ACHN (cell line): ENCODE data around the gene ACTR1B.
"Not testable (repeated sequence)": the region's sequence is repeated elsewhere in the genome, so short reads cannot be mapped to it uniquely, and the experiment has no call there.

ENCODE experiments used
- DNase-seq: peaks from one replicate; pipeline ENCODE4 v3.0.0-alpha.2; 2015
- in situ Hi-C: cut with HindIII; loops from 2 replicates; pipeline ENCODE4 v1.10.0; 2017; ENCODE audit warnings: low sequenced_read_pairs, low pct_ligation_motif_present, low pct_unique_long_range_greater_than_20kb

ACTR1B gene

DNA sequence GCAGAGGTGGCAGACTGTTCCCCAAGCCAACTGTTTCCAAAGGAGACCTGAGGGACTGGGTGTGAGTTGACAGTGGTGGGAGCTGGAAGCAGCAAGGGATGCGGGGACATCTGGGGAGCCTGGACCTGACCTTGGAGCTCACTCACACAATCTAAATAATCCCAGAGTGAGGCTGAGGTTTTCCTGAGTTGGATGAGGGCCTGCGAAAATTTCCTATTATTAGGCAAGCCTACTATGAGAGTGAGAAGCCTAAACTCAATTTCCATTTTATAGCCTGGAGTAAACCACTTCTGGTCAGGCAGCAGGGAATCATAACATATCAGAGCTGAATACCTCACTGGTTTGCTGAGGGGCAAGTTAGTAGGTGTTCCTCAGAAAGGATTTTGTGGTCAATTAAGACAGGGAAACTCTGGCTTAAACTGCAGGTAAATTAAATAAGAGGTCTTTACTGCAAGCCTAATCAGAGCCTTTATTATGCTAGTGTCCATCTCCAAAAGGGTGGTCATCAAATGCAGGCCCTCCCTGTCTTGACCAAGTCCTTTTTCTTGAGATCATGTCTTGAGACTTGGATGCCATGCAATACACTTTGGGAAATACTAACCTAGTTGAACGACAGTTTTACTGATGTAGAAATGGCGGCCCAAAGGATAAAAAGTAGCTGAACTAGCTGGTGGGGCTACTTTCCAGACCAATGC is 19.7 kb downstream of the ACTR1B start:
- DNase-seq, result no peak
- in situ Hi-C loops, result no loop called here

DNA sequence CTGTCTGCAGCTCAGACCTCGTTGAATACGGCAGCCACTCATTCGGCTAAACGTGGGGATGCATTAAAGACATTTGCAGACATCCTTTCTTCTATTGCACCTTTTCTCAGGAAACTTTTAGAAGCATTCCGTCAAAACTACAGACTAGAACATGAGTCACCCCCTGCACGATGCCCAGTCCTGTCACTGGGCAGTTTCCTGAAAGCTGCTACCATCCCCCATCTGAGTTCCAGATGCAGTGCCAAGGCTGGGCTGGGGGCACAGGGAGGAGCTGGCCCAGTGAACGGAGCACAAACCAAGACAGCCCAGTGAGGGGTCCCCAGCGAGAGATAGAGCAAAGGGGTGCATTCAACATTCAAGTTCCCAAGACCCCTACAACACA is 37.8 kb downstream of the ACTR1B start:
- in situ Hi-C loops, DNase-seq: not testable (repeated sequence)

DNA sequence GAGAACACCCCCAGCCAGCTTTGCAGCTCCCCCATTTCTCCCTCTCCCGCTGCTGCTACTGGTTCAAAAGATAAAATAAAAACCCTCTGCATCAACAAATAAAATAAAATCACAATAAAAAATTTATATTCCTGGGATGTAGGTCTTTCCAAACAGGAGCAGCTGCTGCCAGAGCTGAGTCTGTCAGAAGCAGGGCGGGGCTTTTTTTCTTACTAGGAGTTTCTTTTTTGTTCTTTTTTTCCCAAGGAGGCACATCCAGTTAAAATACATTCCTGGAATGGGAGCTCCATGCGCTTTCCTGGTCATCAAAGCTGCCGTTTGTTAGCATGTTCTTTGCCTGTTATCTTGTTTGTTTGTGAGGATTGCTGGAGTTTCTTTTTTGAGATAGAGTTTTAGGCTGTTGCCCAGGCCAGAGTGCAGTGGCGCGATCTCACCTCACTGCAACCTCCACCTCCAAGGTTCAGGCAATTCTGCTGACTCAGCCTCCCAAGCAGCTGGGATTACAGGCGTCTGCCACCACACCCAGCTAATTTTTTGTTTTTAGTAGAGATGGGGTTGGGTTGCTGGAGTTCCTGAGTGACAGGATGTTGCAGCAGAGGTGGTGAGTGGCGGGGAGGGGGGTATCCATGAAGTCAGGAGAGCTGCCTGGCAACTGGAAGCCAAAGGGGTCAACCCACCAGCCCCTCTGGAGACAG is 38.3 kb downstream of the ACTR1B start:
- in situ Hi-C loops, DNase-seq: not testable (repeated sequence)

DNA sequence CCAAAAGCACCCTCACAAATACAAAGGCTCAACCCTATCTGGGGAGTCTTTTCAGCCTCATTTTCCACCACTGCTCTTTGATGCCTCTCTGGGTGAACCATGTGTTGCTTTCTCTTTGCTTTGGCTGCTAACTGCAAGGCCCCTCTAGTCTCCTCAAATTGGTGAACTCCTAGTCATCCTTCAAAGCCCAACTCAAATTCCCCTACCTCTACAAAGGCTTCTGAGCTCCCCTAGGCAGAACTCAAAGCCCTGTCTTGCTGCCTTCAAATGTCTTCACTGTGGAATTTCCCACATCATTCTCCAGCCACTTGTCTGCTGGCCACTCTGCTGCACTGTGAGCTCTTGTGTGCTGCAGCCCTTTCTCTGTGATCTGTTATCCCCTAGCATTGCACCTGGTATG is 40.9 kb downstream of the ACTR1B start:
- in situ Hi-C loops, DNase-seq: not testable (repeated sequence)

DNA sequence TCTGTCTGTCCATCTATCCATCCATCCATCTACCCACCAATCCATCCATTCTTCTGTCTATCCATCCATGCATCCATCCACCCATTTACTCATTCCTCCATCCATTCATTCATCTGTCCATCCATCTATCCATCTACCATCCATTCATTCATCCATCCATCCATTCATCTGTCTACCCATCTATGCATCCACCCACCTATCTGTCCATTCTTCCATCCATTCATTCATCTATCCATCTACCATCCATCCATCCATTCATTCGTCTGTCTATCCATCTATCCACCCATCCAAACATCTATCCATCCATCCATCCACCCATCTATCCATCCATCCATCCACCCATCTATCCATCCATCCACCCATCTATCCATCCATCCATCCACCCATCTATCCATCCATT is 43.4 kb downstream of the ACTR1B start:
- DNase-seq, in situ Hi-C loops: not testable (repeated sequence)

DNA sequence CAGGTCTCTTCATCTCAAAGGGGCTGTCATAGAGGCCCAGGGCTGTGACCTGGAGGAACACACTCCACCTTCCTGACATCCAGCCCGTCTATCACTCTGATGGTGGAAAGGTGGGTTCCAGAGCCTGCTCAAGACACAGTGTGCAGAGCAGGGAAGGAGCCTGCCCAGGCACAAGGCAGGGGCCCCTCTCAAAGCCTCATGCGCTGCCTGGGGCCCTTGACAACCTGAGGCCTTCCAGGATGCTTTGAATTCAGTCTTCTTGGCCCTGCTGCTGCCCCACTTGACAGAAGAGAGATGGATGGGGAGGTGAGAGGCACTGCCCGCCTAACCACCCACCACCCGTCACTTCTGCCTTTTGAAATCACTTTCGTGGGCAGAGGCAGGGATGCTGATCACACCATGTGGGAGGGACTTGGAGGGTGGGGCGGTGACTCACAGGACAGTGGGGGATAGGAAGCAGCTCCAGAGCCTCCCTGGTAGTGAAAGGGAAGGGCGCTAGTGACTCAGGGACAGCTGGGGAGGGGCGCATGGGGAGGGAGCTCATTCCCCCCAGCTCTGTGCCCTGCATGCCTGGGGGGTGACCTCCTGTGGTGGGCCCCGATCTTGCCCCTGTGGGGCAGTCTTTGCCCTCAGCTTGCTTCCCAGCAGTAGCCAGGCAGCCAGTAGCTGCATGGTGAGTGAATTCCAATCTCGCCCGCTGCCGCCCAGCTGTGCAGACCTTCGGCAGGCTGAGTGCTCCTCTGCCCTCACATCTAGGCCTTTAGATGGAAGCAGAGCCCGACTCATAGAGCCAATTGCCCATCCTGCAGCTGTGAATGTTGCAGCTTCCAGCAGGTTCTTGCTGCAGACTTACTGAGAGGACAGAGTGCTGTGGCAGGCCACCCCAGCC is 44.7 kb downstream of the ACTR1B start:
- DNase-seq, result peak; percentile 41
- in situ Hi-C loops, result not testable (repeated sequence)

DNA sequence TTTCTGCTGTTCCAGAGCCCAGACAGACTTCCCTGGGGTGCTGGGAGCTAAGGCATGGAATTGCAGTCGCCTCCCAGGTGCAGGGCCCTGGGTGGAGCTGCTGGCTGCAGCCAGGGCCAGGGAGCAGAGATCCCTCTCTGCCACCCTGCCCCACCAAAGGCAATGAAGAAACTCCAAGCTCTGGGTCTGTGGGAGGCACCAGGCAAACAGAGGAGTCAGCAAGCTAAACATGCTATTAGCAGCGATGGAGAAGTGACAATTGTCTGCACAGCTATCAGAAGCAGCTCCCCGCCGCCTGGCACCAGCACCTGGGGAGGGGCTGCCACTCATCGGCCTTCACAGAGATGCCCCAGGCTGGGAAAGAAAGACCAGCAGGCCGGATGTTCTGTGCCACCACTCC is 45.9 kb downstream of the ACTR1B start:
- in situ Hi-C loops, result no loop called here

DNA sequence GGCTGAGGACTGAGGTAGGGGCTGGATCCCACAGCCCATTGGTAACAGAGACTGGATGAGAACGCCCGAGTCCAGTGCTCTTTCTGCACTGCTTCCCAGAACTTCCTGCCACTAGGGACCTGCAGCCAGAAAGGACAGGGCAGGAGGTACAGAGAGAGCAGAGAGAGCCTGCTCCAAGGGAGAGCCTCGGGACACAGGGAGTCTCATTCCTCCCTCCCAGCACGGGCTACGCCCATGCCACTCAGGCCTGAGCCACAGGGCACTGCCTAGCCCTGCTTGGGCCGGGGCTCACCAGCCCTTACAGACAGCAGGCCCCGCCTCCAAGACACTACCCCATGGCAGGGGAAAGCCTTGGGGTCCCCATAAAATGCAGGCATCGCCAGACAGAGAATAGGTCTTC is 48.1 kb downstream of the ACTR1B start:
- DNase-seq, in situ Hi-C loops: not testable (repeated sequence)

More for the DNA sequence above, 45.9 kb downstream of the ACTR1B start:
- DNase-seq, result no peak

DNA sequence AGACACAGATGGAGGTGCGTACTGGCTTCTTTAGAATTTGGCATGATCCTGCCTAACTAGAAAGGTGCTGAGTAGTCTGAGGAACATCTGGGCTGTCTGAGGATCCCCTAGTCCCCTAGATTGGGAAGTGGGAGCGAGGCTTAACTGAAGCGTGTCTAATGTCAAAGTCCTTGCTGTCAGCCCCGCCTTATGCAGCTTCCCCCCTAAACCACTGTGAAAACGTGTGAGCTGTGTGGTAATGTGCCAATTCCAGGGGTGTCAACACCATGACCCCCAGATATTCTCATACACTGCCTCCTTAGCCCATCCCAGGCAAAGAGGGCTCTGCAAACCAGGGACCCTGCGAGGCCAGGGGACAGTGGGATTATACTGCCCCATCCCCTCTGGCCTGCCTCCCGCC is 51.9 kb downstream of the ACTR1B start:
- DNase-seq, in situ Hi-C loops: not testable (repeated sequence)

DNA sequence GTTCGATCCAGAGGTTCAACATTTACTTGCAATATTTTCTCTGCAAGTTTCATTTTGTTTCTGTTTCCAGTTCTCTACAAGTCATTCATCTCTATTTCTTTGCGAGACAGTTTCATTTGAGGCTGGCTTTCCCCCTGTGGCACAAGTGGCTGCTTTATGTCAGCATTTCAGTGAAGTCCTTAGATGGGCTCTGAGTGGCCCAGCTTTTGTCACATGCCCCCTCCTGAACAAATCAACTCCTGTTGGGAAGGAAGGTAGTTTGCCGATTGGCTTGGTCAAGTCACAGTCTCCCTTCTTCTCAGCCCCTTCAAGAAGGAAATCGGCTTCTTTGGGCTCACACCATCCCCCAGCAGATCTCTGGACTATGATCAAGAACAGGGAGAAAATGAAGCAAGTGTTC is 55.1 kb downstream of the ACTR1B start:
- in situ Hi-C loops, DNase-seq: not testable (repeated sequence)
